Esophagus muscularis mucosa (tissue), 3 donors: Measurements from ENCODE around the gene FRMD5.

Experiments used
- POLR2A ChIP-seq: fragments of 450-650 bp; IDR thresholded peaks from one replicate; pipeline ENCODE4 v1.6.1; 2017; ENCODE audit warnings: antibody characterized with exemption, moderate library complexity, mild to moderate bottlenecking, low read depth
- TF ChIP-seq, protein P1 (sequence below), 3 experiments: fragments of 200-600 bp in 2 of 3; fragments of 450-650 bp in 1 of 3; sonication (generic) in 2 of 3; IDR thresholded peaks; one replicate each; pipeline ENCODE4 v1.5.1; 2017 to 2019; ENCODE audit warnings: antibody characterized with exemption in 3 of 3, mild to moderate bottlenecking in 2 of 3, moderate library complexity in 1 of 3

DNA sequence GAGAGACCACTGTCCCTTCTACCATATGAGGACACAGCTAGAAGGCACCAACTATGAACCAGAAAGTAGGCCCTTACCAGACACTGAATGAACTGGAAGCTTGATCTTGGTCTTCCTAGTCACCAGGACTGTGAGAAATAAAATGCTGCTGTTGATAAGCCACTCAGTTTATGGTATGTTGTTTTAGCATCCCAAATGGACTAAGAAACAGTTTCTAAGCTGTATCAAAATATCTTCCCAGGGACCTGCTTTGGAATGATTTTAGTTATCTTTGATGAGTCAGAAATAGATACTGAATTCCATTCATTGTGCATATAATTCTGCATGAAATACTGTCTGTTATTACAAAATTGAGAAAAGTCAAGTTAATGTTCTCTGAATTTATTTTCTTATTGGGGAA, 349.6 kb downstream of the FRMD5 start:
- TF ChIP-seq, protein P1, sequence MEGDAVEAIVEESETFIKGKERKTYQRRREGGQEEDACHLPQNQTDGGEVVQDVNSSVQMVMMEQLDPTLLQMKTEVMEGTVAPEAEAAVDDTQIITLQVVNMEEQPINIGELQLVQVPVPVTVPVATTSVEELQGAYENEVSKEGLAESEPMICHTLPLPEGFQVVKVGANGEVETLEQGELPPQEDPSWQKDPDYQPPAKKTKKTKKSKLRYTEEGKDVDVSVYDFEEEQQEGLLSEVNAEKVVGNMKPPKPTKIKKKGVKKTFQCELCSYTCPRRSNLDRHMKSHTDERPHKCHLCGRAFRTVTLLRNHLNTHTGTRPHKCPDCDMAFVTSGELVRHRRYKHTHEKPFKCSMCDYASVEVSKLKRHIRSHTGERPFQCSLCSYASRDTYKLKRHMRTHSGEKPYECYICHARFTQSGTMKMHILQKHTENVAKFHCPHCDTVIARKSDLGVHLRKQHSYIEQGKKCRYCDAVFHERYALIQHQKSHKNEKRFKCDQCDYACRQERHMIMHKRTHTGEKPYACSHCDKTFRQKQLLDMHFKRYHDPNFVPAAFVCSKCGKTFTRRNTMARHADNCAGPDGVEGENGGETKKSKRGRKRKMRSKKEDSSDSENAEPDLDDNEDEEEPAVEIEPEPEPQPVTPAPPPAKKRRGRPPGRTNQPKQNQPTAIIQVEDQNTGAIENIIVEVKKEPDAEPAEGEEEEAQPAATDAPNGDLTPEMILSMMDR (IDR thresholded peaks at IDR 0.05) = no peak
- TF ChIP-seq POLR2A = no peak
